ENCODE results near the gene GOLPH3. TPM values are rescaled to one million over a fixed set of nuclear protein-coding genes. Genes with fewer than 3 reads are reported as not detected.

The GOLPH3 gene
- total and polyA plus RNA-seq, 11 donors, result 20.3 to 73.4 (median 44.0) TPM

DNA sequence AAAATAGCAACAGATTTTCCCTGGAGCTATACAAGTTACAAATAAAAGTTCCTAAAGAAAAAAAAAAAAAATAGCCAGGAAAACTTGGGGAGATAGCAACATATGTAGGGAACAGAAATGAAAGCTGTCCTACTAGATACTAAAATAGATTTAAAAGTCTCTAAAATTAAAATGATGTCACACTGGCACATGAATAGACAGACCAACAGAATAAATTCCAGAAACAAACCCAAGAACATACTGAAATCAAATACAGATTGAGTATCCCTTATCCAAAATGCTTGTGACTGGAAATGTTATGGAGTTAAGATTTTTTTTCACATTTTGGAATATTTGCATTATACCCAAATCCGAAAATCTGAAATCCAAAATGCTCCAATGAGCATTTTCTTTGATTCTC is 23.8 kb downstream of the GOLPH3 start:
- no peak for TF ChIP-seq POLR2A (IDR thresholded peaks at IDR 0.05)
- TF ChIP-seq, protein P1, sequence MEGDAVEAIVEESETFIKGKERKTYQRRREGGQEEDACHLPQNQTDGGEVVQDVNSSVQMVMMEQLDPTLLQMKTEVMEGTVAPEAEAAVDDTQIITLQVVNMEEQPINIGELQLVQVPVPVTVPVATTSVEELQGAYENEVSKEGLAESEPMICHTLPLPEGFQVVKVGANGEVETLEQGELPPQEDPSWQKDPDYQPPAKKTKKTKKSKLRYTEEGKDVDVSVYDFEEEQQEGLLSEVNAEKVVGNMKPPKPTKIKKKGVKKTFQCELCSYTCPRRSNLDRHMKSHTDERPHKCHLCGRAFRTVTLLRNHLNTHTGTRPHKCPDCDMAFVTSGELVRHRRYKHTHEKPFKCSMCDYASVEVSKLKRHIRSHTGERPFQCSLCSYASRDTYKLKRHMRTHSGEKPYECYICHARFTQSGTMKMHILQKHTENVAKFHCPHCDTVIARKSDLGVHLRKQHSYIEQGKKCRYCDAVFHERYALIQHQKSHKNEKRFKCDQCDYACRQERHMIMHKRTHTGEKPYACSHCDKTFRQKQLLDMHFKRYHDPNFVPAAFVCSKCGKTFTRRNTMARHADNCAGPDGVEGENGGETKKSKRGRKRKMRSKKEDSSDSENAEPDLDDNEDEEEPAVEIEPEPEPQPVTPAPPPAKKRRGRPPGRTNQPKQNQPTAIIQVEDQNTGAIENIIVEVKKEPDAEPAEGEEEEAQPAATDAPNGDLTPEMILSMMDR (IDR thresholded peaks at IDR 0.05), result no peak
- Histone ChIP-seq H3K4me1 (peaks cover 16 to 94% (median 84%) of the 10 kb centered on the region in 12 donors), H3K9me3 (no peaks in the 10 kb centered on the region), H3K36me3 (peaks cover 0 to 4% (median 0%) of the 10 kb centered on the region in 9 donors), H3K27ac (peak overlapping the region in 3 of 12 donors; percentile 9 to 35 (median 13)), H3K4me3 (no peak overlapping the region), H3K27me3 (no peaks in the 10 kb centered on the region)
- DNase-seq, result no peak
- no peak for ATAC-seq
- intact Hi-C loops (cut with DNase I), result no loop called here
- 89 to 92% (median 91%) methylated on average over 1 of the region's 1 CpG for WGBS, 4 donors

DNA sequence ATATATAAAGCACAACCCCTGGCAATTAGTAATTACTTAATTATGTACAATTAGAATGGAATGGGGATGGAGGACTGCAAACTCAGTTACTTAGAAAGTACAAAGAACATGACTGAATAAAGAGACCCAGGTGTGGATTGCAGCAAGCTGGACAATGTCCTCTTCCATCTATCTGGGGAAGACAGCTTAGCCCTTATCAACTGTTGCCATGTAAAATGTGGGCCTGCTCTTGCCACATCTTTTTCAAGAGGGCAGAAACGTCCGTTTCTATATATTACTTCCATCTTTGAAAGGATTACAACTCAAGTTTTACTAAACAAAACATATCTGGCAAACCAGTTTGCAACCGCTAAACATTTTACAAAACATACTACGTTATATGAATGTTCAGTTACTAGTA is 26.2 kb downstream of the GOLPH3 start:
- no peaks in the 10 kb centered on the region for H3K9me3 ChIP-seq
- peak in 1 of 4 donors; percentile 32 for ATAC-seq
- peaks cover 0 to 4% (median 0%) of the 10 kb centered on the region in 9 donors for H3K36me3 ChIP-seq
- intact Hi-C loops (cut with DNase I), result no loop called here
- peaks cover 15 to 92% (median 81%) of the 10 kb centered on the region in 12 donors for H3K4me1 ChIP-seq
- TF ChIP-seq, protein P1 (IDR thresholded peaks at IDR 0.05), result no peak
- no peak for TF ChIP-seq POLR2A (IDR thresholded peaks at IDR 0.05)
- no peak overlapping the region for H3K4me3 ChIP-seq
- WGBS, 4 donors, result 68 to 83% (median 75%) methylated on average over 4 of the region's 4 CpGs
- H3K27me3 ChIP-seq, result no peaks in the 10 kb centered on the region
- DNase-seq, result no peak
- no peak overlapping the region for H3K27ac ChIP-seq

DNA sequence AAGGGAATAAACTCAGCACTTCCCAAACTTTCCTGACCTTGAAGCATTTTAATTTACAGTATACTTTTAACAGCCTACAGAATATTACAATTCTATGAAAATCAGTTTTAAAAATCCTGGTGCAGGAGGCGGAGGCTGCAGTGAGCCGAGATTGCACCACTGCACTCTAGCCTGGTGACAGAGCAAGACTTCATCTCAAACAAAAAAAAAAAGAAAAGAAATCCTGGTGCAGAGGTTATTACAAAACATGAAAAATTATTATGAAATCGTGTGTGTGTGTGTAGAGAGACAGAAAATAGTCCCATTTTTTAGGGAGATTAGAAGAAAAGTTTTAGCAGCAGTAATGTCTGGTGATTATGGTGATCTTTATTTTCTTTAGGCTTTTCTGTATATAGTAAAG is 26.9 kb downstream of the GOLPH3 start:
- DNase-seq (no peak), ATAC-seq (peak in 2 of 4 donors; percentile 18 to 24)
- 54 to 66% (median 65%) methylated on average over 3 of the region's 3 CpGs for WGBS, 4 donors
- TF ChIP-seq, protein P1 (IDR thresholded peaks at IDR 0.05), result no peak
- no peak for TF ChIP-seq POLR2A (IDR thresholded peaks at IDR 0.05)
- intact Hi-C loops (cut with DNase I), result no loop called here
- Histone ChIP-seq H3K4me3 (no peak overlapping the region), H3K27me3 (no peaks in the 10 kb centered on the region), H3K4me1 (peaks cover 15 to 87% (median 75%) of the 10 kb centered on the region in 12 donors), H3K36me3 (peaks cover 0 to 4% (median 0%) of the 10 kb centered on the region in 9 donors), H3K9me3 (no peaks in the 10 kb centered on the region), H3K27ac (no peak overlapping the region)

DNA sequence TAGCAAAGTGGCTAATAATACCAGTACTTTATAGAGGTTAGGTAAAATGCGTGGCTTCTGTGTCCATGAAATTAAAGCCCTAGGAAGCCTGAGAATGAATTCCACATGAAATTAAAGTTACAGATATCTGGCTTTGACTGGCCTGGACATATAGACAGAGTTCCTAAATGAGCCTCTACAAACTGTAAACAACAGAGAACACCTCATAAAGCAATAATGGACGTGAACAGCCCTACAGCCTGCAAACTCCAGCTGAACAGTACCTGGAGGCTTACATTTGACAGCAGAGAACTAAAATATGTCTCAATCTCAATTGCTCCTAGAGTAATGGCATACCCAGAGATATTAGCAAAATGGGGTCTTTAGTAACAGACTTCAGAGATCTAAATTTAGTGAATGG is 28.7 kb downstream of the GOLPH3 start:
- Histone ChIP-seq H3K36me3 (peaks cover 0 to 9% (median 0%) of the 10 kb centered on the region in 9 donors), H3K4me3 (no peak overlapping the region), H3K9me3 (no peaks in the 10 kb centered on the region), H3K27me3 (no peaks in the 10 kb centered on the region), H3K27ac (peak overlapping the region in 11 of 12 donors; percentile 1 to 52 (median 28)), H3K4me1 (peaks cover 11 to 70% (median 58%) of the 10 kb centered on the region in 12 donors)
- intact Hi-C loops (cut with DNase I), result no loop called here
- 22 to 58% (median 44%) methylated on average over 2 of the region's 2 CpGs for WGBS, 4 donors
- TF ChIP-seq, protein P1 (IDR thresholded peaks at IDR 0.05), result no peak
- no peak for TF ChIP-seq POLR2A (IDR thresholded peaks at IDR 0.05)
- DNase-seq, result no peak
- ATAC-seq, result peak; percentile 7 to 31 (median 18)
